Thyroid gland (tissue), 4 donors: ENCODE data around the gene FXYD1. TPM values are rescaled to one million over a fixed set of nuclear protein-coding genes. Genes with fewer than 3 reads are reported as not detected.
A peak's percentile ranks its signal among the peaks of the same experiment; 100 is the strongest.

Source experiments
- DNase-seq, 2 donors: peaks; one replicate each; pipeline ENCODE4 v3.0.0-alpha.2; 2019
- H3K27ac ChIP-seq, 3 donors: fragments of 200-600 bp; sonication (generic); 1 replicate in 2 of 3; 2 replicates in 1 of 3; pipeline ENCODE4 v1.5.1; 2016 to 2019; ENCODE audit warnings: mild to moderate bottlenecking in 1 of 3, moderate library complexity in 1 of 3
- H3K27me3 ChIP-seq: fragments of 200-600 bp; sonication (generic); one replicate; pipeline ENCODE4 v1.5.1; 2019
- H3K36me3 ChIP-seq, 2 donors: fragments of 200-600 bp; sonication (generic); one replicate each; pipeline ENCODE4 v1.5.1; 2016 to 2019
- H3K4me1 ChIP-seq, 2 donors: fragments of 200-600 bp; sonication (generic); one replicate each; pipeline ENCODE4 v1.5.1; 2017 to 2019
- H3K4me3 ChIP-seq, 3 donors: fragments of 200-600 bp; sonication (generic); replicated peaks in 1 of 3; 1 replicate in 2 of 3; 2 replicates in 1 of 3; pipeline ENCODE4 v1.5.1; 2016; ENCODE audit warnings: mild to moderate bottlenecking in 1 of 3
- H3K9me3 ChIP-seq: fragments of 200-600 bp; sonication (generic); one replicate; pipeline ENCODE4 v1.5.1; 2017
- POLR2A ChIP-seq, 2 donors: fragments of 450-650 bp; IDR thresholded peaks; one replicate each; pipeline ENCODE4 v1.6.1; 2017; ENCODE audit warnings: antibody characterized with exemption in 2 of 2, mild to moderate bottlenecking in 2 of 2, moderate library complexity in 1 of 2
- WGBS, 2 donors: methylation state at CpG; one replicate each; pipeline ENCODE4 v1.1.5; 2017; 5-methylcytosine and 5-hydroxymethylcytosine counted together
- intact Hi-C: fragments of 100-400 bp; cut with DNase I; formaldehyde crosslinking; loops from one replicate; pipeline ENCODE4 v1.15.1; 2023
- total RNA-seq, 4 donors: library from RNA; depleted of rRNA; stranded (reverse); fragments of >200 nt; gene quantifications; one replicate each; pipeline ENCODE4 v1.2.3, GENCODE V29; 2016
- TF ChIP-seq, protein P1 (sequence below), 6 experiments: fragments of 200-600 bp in 3 of 6; fragments of 450-650 bp in 3 of 6; sonication (generic) in 3 of 6; IDR thresholded peaks; one replicate each; pipeline ENCODE4 v1.5.1; 2016 to 2019; ENCODE audit warnings: antibody characterized with exemption in 6 of 6, mild to moderate bottlenecking in 2 of 6, inconsistent platforms in 1 of 6, moderate library complexity in 1 of 6

FXYD1 gene
- total RNA-seq, 4 donors from 2014 or later = 1.1 to 26.3 (median 8.8) TPM

DNA sequence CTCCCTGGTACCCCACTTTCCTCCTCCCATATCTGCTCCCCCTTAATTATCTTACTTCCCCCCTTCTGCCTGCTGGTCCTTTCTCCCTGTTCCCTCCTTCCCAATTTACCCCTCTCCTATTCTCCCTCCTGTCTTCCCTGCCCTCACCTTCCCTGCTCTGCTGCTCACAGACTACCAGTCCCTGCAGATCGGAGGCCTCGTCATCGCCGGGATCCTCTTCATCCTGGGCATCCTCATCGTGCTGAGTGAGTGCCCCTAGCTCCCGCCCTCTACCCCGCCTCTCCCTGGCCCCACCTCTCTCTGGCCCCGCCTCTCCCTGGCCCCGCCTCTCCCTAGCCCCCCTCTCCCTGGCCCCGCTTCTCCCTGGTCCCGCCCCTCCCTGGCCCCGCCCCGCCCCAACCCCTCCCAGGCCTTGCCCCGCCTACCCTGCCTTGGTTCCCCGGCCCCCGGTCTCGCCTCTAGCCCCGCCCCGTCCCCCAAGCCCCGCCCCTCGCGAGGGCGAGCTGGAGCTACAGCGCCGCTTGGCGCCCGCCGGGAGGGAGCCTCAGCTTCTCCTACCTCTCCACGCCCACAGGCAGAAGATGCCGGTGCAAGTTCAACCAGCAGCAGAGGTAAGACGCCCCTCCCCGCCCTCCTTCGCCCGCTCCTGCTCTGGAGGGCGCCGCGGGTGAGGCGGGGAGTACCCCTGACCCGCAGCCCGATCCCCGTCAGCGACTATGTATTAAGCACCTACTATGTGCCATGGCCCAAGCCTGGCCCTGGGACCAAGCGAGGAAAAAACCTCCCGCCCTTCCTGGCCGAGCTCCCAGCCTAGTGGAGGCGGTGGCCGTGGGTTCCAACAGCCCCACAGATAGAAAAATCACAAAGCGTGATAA lies 2.6 kb downstream of the FXYD1 start:
- intact Hi-C loops = no loop called here
- no peaks in the 10 kb centered on the region for H3K27me3 ChIP-seq
- WGBS, 2 donors = 6 to 7% methylated on average over 15 to 23 of the region's 48 CpGs
- H3K9me3 ChIP-seq = no peaks in the 10 kb centered on the region
- H3K36me3 ChIP-seq = no peaks in the 10 kb centered on the region
- H3K4me3 ChIP-seq = peak overlapping the region in 2 of 3 donors; percentile 0 to 21
- peak; percentile 54 to 57 for DNase-seq
- peak in 1 of 2 donors; percentile 40 for TF ChIP-seq POLR2A (IDR thresholded peaks at IDR 0.05)
- TF ChIP-seq, protein P1, sequence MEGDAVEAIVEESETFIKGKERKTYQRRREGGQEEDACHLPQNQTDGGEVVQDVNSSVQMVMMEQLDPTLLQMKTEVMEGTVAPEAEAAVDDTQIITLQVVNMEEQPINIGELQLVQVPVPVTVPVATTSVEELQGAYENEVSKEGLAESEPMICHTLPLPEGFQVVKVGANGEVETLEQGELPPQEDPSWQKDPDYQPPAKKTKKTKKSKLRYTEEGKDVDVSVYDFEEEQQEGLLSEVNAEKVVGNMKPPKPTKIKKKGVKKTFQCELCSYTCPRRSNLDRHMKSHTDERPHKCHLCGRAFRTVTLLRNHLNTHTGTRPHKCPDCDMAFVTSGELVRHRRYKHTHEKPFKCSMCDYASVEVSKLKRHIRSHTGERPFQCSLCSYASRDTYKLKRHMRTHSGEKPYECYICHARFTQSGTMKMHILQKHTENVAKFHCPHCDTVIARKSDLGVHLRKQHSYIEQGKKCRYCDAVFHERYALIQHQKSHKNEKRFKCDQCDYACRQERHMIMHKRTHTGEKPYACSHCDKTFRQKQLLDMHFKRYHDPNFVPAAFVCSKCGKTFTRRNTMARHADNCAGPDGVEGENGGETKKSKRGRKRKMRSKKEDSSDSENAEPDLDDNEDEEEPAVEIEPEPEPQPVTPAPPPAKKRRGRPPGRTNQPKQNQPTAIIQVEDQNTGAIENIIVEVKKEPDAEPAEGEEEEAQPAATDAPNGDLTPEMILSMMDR (IDR thresholded peaks at IDR 0.05) = peak in 2 of 6 experiments; percentile 4 to 39
- peak overlapping the region in 2 of 3 donors; percentile 60 to 73 for H3K27ac ChIP-seq
- H3K4me1 ChIP-seq = peaks cover 4 to 21% of the 10 kb centered on the region in 2 donors

DNA sequence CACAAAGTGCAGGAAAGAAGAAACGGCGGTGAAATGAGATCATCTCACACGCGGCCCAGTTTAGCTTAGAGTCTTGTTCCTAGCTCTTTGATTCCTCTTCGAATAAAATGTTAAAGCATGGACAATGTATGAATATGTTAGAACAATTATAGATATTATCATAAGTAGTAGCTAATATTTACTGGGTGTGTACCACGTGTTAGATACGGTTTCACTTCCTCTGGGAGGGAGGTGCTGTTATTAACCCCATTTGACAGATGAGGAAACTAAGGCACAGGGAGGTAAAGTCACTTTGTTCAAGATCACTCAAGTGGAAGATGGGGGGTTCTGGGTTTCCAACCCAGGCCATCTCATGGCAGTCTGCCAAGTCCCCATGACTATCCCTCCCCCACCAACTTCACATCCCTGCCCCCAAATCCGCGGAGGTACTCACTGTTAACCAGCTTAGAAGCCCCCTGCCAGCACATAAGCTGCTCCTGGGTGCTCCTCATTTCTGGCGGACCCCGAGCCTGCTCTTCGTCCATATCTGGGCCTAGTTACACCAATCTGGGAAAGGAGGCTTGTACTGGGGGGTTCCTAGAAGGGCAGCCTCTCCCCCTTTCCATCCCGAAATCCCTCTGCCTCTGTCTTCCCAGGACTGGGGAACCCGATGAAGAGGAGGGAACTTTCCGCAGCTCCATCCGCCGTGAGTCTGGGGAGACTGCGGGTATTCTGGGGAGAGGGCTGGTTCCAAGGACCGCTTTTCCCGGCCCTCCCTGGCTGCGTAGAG lies 3.4 kb downstream of the FXYD1 start:
- Histone ChIP-seq H3K4me3 (no peak overlapping the region), H3K9me3 (no peaks in the 10 kb centered on the region), H3K36me3 (no peaks in the 10 kb centered on the region), H3K4me1 (peaks cover 4 to 21% of the 10 kb centered on the region in 2 donors), H3K27ac (no peak overlapping the region), H3K27me3 (no peaks in the 10 kb centered on the region)
- 24 to 32% methylated on average over 19 to 20 of the region's 21 CpGs for WGBS, 2 donors
- intact Hi-C loops = no loop called here
- DNase-seq = no peak
- no peak for TF ChIP-seq POLR2A (IDR thresholded peaks at IDR 0.05)
- TF ChIP-seq, protein P1 (IDR thresholded peaks at IDR 0.05) = no peak

DNA sequence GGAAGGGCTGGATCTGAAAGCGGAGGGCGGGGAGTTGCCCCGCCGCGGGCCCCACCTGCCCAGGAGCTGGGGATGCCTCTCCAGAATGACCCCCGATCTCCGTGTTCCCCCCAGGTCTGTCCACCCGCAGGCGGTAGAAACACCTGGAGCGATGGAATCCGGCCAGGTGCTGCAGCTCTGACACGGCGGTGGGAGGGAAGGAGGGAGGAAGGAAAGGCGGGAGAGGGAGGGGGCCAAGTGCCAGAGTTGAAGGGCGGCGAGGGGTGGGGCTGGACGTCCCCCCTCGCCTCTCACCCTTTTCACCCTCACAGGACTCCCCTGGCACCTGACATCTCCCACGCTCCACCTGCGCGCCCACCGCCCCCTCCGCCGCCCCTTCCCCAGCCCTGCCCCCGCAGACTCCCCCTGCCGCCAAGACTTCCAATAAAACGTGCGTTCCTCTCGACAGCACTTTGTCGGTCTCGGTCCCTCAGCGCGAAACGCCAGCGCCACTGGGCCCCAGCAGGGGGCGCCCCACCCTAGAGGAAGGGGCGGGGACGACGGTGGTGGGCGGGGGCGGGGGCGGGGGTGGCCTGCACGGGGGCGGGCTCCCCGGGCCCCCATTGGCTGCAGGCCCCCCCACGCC lies 4.1 kb downstream of the FXYD1 start:
- Histone ChIP-seq H3K9me3 (no peaks in the 10 kb centered on the region), H3K36me3 (no peaks in the 10 kb centered on the region), H3K4me1 (peaks cover 4 to 21% of the 10 kb centered on the region in 2 donors), H3K4me3 (no peak overlapping the region), H3K27ac (no peak overlapping the region), H3K27me3 (no peaks in the 10 kb centered on the region)
- no peak for DNase-seq
- intact Hi-C loops = no loop called here
- 10 to 19% methylated on average over 12 to 17 of the region's 46 CpGs for WGBS, 2 donors
- TF ChIP-seq, protein P1 (IDR thresholded peaks at IDR 0.05) = peak in 2 of 6 experiments; percentile 18 to 60
- no peak for TF ChIP-seq POLR2A (IDR thresholded peaks at IDR 0.05)

DNA sequence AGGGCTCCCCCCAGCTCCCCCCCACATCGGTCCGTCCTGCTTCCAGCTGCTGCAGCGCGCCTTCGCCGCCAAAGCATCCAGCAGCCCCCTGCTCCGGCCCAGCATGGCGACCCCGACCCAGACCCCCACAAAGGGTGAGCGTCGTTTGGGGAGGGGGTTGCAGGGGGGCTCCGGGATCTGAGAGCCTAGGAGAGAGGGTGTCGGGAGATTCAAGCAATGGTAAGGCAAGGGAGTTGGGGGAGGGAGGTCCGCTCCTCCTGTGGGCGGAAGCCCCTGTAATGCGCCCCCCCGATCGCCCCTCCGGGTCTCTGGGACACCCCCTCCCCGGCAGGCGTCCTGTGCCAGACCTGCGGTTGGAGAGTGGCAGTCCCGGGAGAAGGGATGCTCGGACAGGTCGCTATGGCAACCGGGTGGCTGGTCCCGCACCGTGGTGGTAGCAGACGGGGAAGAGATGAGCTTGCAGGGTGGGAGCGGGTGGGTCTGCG lies 4.6 kb downstream of the FXYD1 start, which contains the start of gene FXYD7:
Gene FXYD7, plus strand, starts transcription at position 25 of the 485 bp plus-strand sequence. Its CDS starts 79 bp downstream, at position 104.
- no peak for TF ChIP-seq POLR2A (IDR thresholded peaks at IDR 0.05)
- TF ChIP-seq, protein P1 (IDR thresholded peaks at IDR 0.05) = peak in 1 of 6 experiments; percentile 7
- Histone ChIP-seq H3K27ac (no peak within 1 kb of the TSS), H3K36me3 (no peaks in the 10 kb centered on the region), H3K9me3 (no peaks in the 10 kb centered on the region), H3K4me3 (no peak within 1 kb of the TSS), H3K27me3 (no peaks in the 10 kb centered on the region), H3K4me1 (peaks cover 4 to 21% of the 10 kb centered on the region in 2 donors)
- WGBS, 2 donors = 6 to 13% methylated on average over 18 to 21 of the region's 31 CpGs
- intact Hi-C loops = no loop called here
- DNase-seq = no peak
